DOHH2 (cell line): ENCODE results near the gene GALNT18.

Experiments
- H3F3A ChIP-seq: fragments of 200-600 bp; sonication (generic), shearing (Covaris generic); 2 replicates; pipeline ENCODE4 v1.6.0; 2016; ENCODE audit warnings: antibody characterized with exemption, mild to moderate bottlenecking; ENCODE audit not compliant: control insufficient read depth, insufficient read depth
- H3K27ac ChIP-seq: fragments of 200-600 bp; sonication (generic); 2 replicates; pipeline ENCODE4 v1.5.1; 2014; ENCODE audit warnings: low read depth, mild to moderate bottlenecking, low read length, moderate library complexity
- H3K27me3 ChIP-seq: fragments of 200-600 bp; sonication (generic); 2 replicates; pipeline ENCODE4 v1.6.1; 2014; ENCODE audit warnings: mild to moderate bottlenecking, low read length, mixed read lengths; ENCODE audit not compliant: control insufficient read depth
- H3K36me3 ChIP-seq: fragments of 200-600 bp; sonication (generic); 2 replicates; pipeline ENCODE4 v1.6.1; 2014; ENCODE audit warnings: mild to moderate bottlenecking, low read length, moderate library complexity, mixed read lengths; ENCODE audit not compliant: control insufficient read depth
- H3K4me1 ChIP-seq: fragments of 200-600 bp; sonication (generic); 2 replicates; pipeline ENCODE4 v1.6.1; 2014; ENCODE audit warnings: mild to moderate bottlenecking, low read length, mixed read lengths; ENCODE audit not compliant: control insufficient read depth
- H3K4me2 ChIP-seq: fragments of 200-600 bp; sonication (generic); 2 replicates; pipeline ENCODE4 v1.6.0; 2014; ENCODE audit warnings: mild to moderate bottlenecking, low read length, moderate library complexity
- H3K4me3 ChIP-seq: fragments of 200-600 bp; sonication (generic); 2 replicates; pipeline ENCODE4 v1.5.1; 2014; ENCODE audit warnings: mild to moderate bottlenecking, low read length, mixed read lengths
- H3K79me2 ChIP-seq: fragments of 200-600 bp; sonication (generic); 2 replicates; pipeline ENCODE4 v1.6.1; 2014; ENCODE audit warnings: mild to moderate bottlenecking, low read length, mixed read lengths; ENCODE audit not compliant: control insufficient read depth
- H3K9me2 ChIP-seq: fragments of 200-600 bp; sonication (generic); replicated peaks from 2 replicates; pipeline ENCODE4 v1.6.1; 2014; ENCODE audit warnings: mild to moderate bottlenecking, low read length, mixed read lengths; ENCODE audit not compliant: control insufficient read depth
- H3K9me3 ChIP-seq: fragments of 200-600 bp; sonication (generic); 2 replicates; pipeline ENCODE4 v1.6.1; 2014; ENCODE audit warnings: antibody characterized with exemption, low read length, mixed read lengths; ENCODE audit not compliant: control insufficient read depth, insufficient read depth
- H4K20me1 ChIP-seq: fragments of 200-600 bp; sonication (generic); 2 replicates; pipeline ENCODE4 v1.6.0; 2014; ENCODE audit warnings: low read depth, mild to moderate bottlenecking, antibody characterized with exemption, low read length, moderate library complexity; ENCODE audit not compliant: control insufficient read depth, insufficient read depth
- EZH2phosphoT487 ChIP-seq: fragments of 200-600 bp; sonication (generic); IDR thresholded peaks from 2 replicates; pipeline ENCODE4 v1.6.1; 2017; ENCODE audit warnings: borderline replicate concordance, mild to moderate bottlenecking, antibody characterized with exemption, low read length, moderate library complexity, mixed read lengths
- TF ChIP-seq, protein P1 (sequence below): fragments of 200-600 bp; sonication (generic); IDR thresholded peaks from one replicate; pipeline ENCODE4 v1.5.1; 2014; ENCODE audit warnings: antibody characterized with exemption, mild to moderate bottlenecking, low read depth, low read length; ENCODE audit not compliant: poor library complexity, severe bottlenecking

GALNT18 gene

GRCh38 chr11:11245453-11245852 is 376.4 kb downstream of the GALNT18 start:
- H3K36me3 ChIP-seq = no peaks in the 10 kb centered on the region
- peaks cover 16% of the 10 kb centered on the region for H3F3A ChIP-seq
- H3K27ac ChIP-seq = no peak overlapping the region
- H3K9me2 ChIP-seq = no peaks in the 10 kb centered on the region
- peaks cover 44% of the 10 kb centered on the region for H3K4me1 ChIP-seq
- no peaks in the 10 kb centered on the region for H4K20me1 ChIP-seq
- H3K9me3 ChIP-seq = peaks cover 3% of the 10 kb centered on the region; the same call in 1 of the 2 replicates
- no peak overlapping the region for H3K4me3 ChIP-seq
- no peak for TF ChIP-seq EZH2phosphoT487
- TF ChIP-seq, protein P1, sequence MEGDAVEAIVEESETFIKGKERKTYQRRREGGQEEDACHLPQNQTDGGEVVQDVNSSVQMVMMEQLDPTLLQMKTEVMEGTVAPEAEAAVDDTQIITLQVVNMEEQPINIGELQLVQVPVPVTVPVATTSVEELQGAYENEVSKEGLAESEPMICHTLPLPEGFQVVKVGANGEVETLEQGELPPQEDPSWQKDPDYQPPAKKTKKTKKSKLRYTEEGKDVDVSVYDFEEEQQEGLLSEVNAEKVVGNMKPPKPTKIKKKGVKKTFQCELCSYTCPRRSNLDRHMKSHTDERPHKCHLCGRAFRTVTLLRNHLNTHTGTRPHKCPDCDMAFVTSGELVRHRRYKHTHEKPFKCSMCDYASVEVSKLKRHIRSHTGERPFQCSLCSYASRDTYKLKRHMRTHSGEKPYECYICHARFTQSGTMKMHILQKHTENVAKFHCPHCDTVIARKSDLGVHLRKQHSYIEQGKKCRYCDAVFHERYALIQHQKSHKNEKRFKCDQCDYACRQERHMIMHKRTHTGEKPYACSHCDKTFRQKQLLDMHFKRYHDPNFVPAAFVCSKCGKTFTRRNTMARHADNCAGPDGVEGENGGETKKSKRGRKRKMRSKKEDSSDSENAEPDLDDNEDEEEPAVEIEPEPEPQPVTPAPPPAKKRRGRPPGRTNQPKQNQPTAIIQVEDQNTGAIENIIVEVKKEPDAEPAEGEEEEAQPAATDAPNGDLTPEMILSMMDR = no peak
- H3K79me2 ChIP-seq = no peaks in the 10 kb centered on the region
- H3K4me2 ChIP-seq = no peak overlapping the region
- no peaks in the 10 kb centered on the region for H3K27me3 ChIP-seq

DNA sequence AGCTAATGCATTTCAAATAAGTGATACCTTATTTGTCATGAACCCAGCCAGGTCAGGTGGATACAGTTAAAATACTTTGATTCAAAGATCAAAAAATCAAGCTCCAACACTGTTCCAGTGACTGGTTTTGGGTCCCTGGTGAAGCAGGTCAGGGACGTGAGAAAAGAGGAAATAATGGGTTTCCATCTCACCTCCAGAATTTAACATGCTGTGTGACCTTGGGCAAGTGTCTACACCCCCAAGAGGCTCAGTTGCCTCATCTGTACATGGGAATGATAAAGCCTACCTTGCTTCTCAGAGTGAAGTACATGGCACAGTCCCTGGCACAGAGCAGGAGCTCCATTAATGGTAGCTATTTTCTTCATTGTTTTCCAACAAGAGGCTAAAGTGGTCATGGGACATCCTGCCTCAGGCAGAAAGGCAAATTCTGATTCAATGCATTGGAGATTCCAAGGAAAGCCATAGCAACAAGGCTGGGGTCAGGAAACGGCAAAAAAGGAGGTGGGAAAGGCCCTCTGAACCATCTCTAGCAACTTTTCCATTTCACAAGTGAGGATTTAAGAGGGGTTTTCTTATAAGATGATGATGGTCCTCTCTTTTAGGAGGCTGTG is 377.2 kb downstream of the GALNT18 start:
- peak overlapping the region; percentile 70 for H3K4me2 ChIP-seq
- TF ChIP-seq EZH2phosphoT487 = no peak
- TF ChIP-seq, protein P1 = no peak
- peaks cover 16% of the 10 kb centered on the region for H3F3A ChIP-seq
- H3K4me3 ChIP-seq = peak overlapping the region; percentile 51
- no peaks in the 10 kb centered on the region for H4K20me1 ChIP-seq
- H3K27me3 ChIP-seq = no peaks in the 10 kb centered on the region
- no peaks in the 10 kb centered on the region for H3K9me2 ChIP-seq
- no peaks in the 10 kb centered on the region for H3K79me2 ChIP-seq
- peaks cover 44% of the 10 kb centered on the region for H3K4me1 ChIP-seq
- H3K9me3 ChIP-seq = peaks cover 3% of the 10 kb centered on the region; the same call in 1 of the 2 replicates
- peak overlapping the region; percentile 49 for H3K27ac ChIP-seq
- H3K36me3 ChIP-seq = no peaks in the 10 kb centered on the region

DNA sequence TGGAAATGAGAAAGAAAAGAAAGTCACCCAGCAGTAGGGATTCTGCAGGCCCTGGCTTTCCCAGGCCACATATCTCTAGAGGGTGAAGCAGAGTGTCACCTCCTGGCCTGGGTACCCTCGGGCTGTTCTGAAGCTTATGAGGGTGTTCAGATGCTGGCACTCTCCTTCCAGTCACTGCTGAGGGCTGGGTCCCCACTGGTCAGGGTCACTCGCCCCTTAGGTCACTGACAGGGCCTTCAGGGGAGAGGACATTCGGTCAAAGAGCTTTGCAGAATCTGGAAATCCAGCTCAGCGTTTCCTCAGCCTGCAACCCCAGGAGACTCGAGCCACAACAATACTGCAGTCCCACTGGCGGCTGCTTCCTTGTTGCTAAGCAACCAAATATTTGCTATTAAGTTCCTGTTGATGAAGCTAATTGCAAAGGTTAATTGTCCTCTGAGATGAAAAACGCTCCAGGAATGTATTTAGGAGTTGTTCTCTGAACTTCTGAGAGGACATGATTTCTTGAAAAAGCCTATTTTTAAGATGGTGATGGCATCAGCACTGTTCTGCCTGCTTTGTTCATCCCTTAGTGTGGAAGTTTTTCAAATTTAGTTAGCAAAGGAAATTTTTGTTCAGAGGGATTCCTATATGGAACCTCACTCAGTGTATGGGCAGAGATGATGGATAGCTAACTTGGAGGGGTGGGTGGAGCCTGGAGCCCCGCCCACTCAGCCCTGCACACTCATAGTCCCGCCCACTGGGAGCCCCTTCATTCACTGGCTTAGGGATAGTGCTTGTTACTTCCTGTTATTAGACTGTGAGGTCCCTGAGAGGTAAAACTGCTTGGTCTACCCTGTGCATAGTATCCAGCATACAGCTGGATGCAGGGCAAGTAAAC is 378.0 kb downstream of the GALNT18 start:
- TF ChIP-seq, protein P1 = no peak
- no peak for TF ChIP-seq EZH2phosphoT487
- peak overlapping the region; percentile 70 for H3K4me2 ChIP-seq
- H3K4me1 ChIP-seq = peaks cover 44% of the 10 kb centered on the region

More for the DNA sequence above, 378.0 kb downstream of the GALNT18 start:
- peak overlapping the region; percentile 49 for H3K27ac ChIP-seq
- peaks cover 3% of the 10 kb centered on the region; the same call in 1 of the 2 replicates for H3K9me3 ChIP-seq
- H3K27me3 ChIP-seq = no peaks in the 10 kb centered on the region
- H3F3A ChIP-seq = peaks cover 16% of the 10 kb centered on the region
- H3K9me2 ChIP-seq = no peaks in the 10 kb centered on the region
- H3K36me3 ChIP-seq = no peaks in the 10 kb centered on the region
- H3K4me3 ChIP-seq = peak overlapping the region; percentile 51
- H3K79me2 ChIP-seq = no peaks in the 10 kb centered on the region
- no peaks in the 10 kb centered on the region for H4K20me1 ChIP-seq
